GM12878 (cell line): ENCODE results near the gene PTGR1.

ENCODE experiments used
- BCL11A ChIP-seq: IDR thresholded peaks from 2 replicates; pipeline ENCODE4 v1.6.1; 2011; ENCODE audit warnings: low read depth, low read length
- CTCF ChIP-seq, 3 experiments: IDR thresholded peaks in 2 of 3; conservative IDR thresholded peaks in 1 of 3; 2 replicates each; pipeline ENCODE4 v1.5.1; 2011; ENCODE audit warnings: low read depth in 3 of 3, low read length in 3 of 3, mild to moderate bottlenecking in 3 of 3, control low read depth in 2 of 3, moderate library complexity in 2 of 3, inconsistent platforms in 1 of 3, mixed read lengths in 1 of 3; ENCODE audit not compliant: control insufficient read depth in 2 of 3, insufficient read depth in 1 of 3; ENCODE audit errors: extremely low read depth in 1 of 3
- ELK1 ChIP-seq: IDR thresholded peaks from 2 replicates; pipeline ENCODE4 v1.6.1; 2012; ENCODE audit warnings: low read depth, low read length, improper control_type of control experiment
- POLR2A ChIP-seq: IDR thresholded peaks from 2 replicates; pipeline ENCODE4 v1.6.1; 2011; ENCODE audit warnings: low read depth, mild to moderate bottlenecking, low read length
- POLR2AphosphoS5 ChIP-seq: IDR thresholded peaks from 2 replicates; pipeline ENCODE4 v1.6.1; 2011; ENCODE audit warnings: mild to moderate bottlenecking, low read length, inconsistent platforms
- TCF7 ChIP-seq: IDR thresholded peaks from 2 replicates; pipeline ENCODE4 v1.6.1; 2014; ENCODE audit warnings: antibody characterized with exemption, borderline replicate concordance
- WRNIP1 ChIP-seq: IDR thresholded peaks from 2 replicates; pipeline ENCODE4 v1.6.1; 2011; ENCODE audit warnings: low read depth, low read length, improper control_type of control experiment, borderline replicate concordance
- ZNF24 ChIP-seq: fragments of 450-650 bp; IDR thresholded peaks from 2 replicates; pipeline ENCODE4 v1.6.1; 2017; ENCODE audit warnings: antibody characterized with exemption, mild to moderate bottlenecking
- TF ChIP-seq, protein P1 (sequence below): IDR thresholded peaks from 2 replicates; pipeline ENCODE4 v1.6.1; 2012; ENCODE audit warnings: mild to moderate bottlenecking, low read depth, low read length

DNA sequence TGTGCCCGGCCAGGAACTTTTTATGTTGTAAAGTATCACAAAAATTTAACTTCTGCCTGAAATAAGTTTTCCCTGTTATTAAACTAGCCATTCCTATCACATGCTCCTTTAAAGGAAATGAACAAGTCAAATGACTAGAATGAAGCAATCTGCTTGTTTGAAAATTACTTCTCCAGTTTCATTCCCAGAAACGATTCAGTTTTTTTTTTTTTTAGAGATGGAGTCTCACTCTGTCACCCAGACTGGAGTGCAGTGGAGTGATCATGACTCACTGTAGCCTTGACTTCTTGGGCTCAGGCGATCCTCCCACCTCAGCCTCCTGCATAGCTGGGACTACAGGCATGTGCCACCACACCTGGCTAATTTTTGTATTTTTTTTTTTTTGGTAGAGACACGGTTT, 48.6 kb upstream of the PTGR1 start:
- TF ChIP-seq POLR2A: no peak
- no peak for TF ChIP-seq ZNF24
- no peak for TF ChIP-seq BCL11A
- no peak for TF ChIP-seq ELK1
- TF ChIP-seq, protein P1, sequence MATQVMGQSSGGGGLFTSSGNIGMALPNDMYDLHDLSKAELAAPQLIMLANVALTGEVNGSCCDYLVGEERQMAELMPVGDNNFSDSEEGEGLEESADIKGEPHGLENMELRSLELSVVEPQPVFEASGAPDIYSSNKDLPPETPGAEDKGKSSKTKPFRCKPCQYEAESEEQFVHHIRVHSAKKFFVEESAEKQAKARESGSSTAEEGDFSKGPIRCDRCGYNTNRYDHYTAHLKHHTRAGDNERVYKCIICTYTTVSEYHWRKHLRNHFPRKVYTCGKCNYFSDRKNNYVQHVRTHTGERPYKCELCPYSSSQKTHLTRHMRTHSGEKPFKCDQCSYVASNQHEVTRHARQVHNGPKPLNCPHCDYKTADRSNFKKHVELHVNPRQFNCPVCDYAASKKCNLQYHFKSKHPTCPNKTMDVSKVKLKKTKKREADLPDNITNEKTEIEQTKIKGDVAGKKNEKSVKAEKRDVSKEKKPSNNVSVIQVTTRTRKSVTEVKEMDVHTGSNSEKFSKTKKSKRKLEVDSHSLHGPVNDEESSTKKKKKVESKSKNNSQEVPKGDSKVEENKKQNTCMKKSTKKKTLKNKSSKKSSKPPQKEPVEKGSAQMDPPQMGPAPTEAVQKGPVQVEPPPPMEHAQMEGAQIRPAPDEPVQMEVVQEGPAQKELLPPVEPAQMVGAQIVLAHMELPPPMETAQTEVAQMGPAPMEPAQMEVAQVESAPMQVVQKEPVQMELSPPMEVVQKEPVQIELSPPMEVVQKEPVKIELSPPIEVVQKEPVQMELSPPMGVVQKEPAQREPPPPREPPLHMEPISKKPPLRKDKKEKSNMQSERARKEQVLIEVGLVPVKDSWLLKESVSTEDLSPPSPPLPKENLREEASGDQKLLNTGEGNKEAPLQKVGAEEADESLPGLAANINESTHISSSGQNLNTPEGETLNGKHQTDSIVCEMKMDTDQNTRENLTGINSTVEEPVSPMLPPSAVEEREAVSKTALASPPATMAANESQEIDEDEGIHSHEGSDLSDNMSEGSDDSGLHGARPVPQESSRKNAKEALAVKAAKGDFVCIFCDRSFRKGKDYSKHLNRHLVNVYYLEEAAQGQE: no peak
- no peak for TF ChIP-seq CTCF (IDR thresholded peaks at IDR 0.05 in 2 of 3, conservative IDR thresholded peaks at IDR 0.05 in 1 of 3; ENCODE audit: control insufficient read depth in 2 of 3, extremely low read depth in 1 of 3, insufficient read depth in 1 of 3, low read depth in 3 of 3, low read length in 3 of 3)
- TF ChIP-seq WRNIP1: no peak
- no peak for TF ChIP-seq TCF7
- TF ChIP-seq POLR2AphosphoS5: no peak
